Stimulated activated memory B cell treated with anti-CD40 and anti-IgM and Interleukin-4, amounts not matched to agents 10 μg/mL and 1 μg/mL and 100 μg/mL, for 72 hours (primary cell): ENCODE results near the gene DOCK1.

Source experiments
- ATAC-seq: fragments of 150-1000 bp; cut with Tn5 transposase; 2 replicates; pipeline ENCODE4 v1.10.0; 2021
- H3K27ac Mint-ChIP-seq: one replicate; pipeline ENCODE4 v1.8.0; 2022; ENCODE audit warnings: mild to moderate bottlenecking, mixed read lengths
- H3K27me3 Mint-ChIP-seq: one replicate; pipeline ENCODE4 v1.8.0; 2022; ENCODE audit warnings: mixed read lengths
- H3K36me3 Mint-ChIP-seq: one replicate; pipeline ENCODE4 v1.8.0; 2022; ENCODE audit warnings: mixed read lengths
- H3K4me1 Mint-ChIP-seq: one replicate; pipeline ENCODE4 v1.8.0; 2022; ENCODE audit warnings: mixed read lengths
- H3K4me3 Mint-ChIP-seq: one replicate; pipeline ENCODE4 v1.8.0; 2022; ENCODE audit warnings: mild to moderate bottlenecking, moderate library complexity, mixed read lengths
- H3K9me3 Mint-ChIP-seq: one replicate; pipeline ENCODE4 v1.8.0; 2022; ENCODE audit warnings: mixed read lengths

Gene DOCK1

DNA sequence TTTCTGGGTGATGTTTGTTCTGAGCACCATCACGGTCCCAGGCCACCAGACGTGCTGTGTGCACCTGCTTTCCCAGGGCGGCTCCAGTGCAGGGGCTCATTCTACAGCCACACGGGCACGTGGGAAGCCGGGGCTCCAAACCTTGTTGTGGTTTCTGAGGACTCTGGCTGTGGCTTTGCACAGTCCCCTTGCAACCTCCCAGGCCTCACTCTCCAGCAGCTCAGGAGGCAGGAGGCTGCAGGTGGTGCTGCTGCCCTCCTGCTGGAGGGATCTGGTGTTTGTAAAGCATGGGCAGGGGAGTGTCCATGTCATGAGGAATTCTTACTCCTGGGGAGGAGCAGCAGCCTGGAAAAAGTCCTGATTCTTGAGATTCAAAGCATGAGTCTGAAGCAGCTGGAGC, 236.9 kb downstream of the DOCK1 start:
- ATAC-seq, result no peak

DNA sequence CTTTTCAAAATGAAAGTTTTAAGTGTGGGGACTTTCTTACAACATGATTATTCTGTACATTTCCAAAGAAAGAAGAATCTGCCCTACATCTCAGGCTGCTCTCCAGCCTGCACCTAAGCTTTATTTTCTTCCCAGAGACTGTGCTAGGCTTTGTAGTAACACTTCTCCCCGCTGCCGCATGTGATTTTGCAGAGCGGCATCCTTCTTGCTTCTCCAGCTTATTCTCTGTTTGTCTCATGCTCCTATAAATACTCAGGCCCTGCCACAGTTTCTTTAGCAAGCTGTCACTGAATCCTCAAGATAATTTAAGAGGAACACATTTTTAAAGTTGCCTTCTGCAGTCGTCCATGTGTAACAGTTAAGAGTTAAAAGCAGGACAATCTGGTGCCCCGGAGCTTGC, 237.6 kb downstream of the DOCK1 start:
- no peaks in the 10 kb centered on the region for H3K4me1 Mint-ChIP-seq
- peaks cover 6% of the 10 kb centered on the region for H3K9me3 Mint-ChIP-seq
- ATAC-seq, result no peak
- H3K36me3 Mint-ChIP-seq, result no peaks in the 10 kb centered on the region
- no peak overlapping the region for H3K4me3 Mint-ChIP-seq
- no peaks in the 10 kb centered on the region for H3K27me3 Mint-ChIP-seq
- no peak overlapping the region for H3K27ac Mint-ChIP-seq

More for the DNA sequence above, 236.9 kb downstream of the DOCK1 start:
- H3K9me3 Mint-ChIP-seq, result peaks cover 3% of the 10 kb centered on the region
- no peaks in the 10 kb centered on the region for H3K27me3 Mint-ChIP-seq
- H3K4me3 Mint-ChIP-seq, result no peak overlapping the region
- H3K36me3 Mint-ChIP-seq, result no peaks in the 10 kb centered on the region
- no peak overlapping the region for H3K27ac Mint-ChIP-seq
- H3K4me1 Mint-ChIP-seq, result no peaks in the 10 kb centered on the region

DNA sequence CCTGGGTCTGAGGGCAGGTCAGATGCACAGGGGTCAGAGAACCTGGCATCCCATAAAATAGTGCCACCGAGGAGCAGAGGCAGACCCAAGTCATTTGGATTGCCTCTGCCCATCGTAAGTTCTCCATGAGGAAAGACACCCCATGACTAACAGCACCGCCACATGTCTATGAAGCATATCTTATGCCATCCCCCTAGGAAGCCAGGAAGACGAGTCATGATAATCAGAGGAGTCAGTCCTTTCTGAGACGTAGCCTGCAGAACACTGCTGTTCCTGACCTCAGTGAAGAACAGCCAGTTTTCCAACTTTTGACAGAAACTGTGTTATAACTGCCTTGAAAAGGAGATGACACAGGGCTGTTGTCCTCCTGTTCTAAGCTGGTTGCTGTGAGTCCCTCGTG, 239.9 kb downstream of the DOCK1 start:
- peaks cover 6% of the 10 kb centered on the region for H3K9me3 Mint-ChIP-seq
- ATAC-seq, result no peak
- H3K27me3 Mint-ChIP-seq, result no peaks in the 10 kb centered on the region
- H3K4me3 Mint-ChIP-seq, result no peak overlapping the region
- H3K36me3 Mint-ChIP-seq, result no peaks in the 10 kb centered on the region
- no peaks in the 10 kb centered on the region for H3K4me1 Mint-ChIP-seq
- no peak overlapping the region for H3K27ac Mint-ChIP-seq

DNA sequence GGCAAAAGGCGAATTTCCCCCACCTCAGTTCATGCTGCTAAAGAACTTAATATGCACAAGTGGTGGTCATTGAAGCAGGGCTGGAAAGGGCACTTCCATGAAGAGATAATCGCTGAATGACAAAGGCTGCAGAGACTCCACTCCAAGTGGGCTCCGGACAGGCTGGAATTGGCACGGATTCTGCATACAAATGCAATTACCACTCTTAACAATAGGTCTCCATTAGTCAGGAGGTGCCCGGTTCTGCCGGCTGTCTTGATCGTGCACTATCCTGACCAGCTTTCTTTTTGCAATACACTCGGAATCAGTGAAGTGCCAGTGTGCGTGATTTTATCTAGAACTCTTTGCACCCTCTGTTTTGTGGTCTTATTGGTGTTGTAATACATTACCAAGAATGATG, 241.4 kb downstream of the DOCK1 start:
- Mint-ChIP-seq H3K27ac (no peak overlapping the region), H3K36me3 (no peaks in the 10 kb centered on the region), H3K9me3 (peaks cover 3% of the 10 kb centered on the region), H3K4me3 (no peak overlapping the region), H3K27me3 (no peaks in the 10 kb centered on the region), H3K4me1 (no peaks in the 10 kb centered on the region)
- no peak for ATAC-seq

DNA sequence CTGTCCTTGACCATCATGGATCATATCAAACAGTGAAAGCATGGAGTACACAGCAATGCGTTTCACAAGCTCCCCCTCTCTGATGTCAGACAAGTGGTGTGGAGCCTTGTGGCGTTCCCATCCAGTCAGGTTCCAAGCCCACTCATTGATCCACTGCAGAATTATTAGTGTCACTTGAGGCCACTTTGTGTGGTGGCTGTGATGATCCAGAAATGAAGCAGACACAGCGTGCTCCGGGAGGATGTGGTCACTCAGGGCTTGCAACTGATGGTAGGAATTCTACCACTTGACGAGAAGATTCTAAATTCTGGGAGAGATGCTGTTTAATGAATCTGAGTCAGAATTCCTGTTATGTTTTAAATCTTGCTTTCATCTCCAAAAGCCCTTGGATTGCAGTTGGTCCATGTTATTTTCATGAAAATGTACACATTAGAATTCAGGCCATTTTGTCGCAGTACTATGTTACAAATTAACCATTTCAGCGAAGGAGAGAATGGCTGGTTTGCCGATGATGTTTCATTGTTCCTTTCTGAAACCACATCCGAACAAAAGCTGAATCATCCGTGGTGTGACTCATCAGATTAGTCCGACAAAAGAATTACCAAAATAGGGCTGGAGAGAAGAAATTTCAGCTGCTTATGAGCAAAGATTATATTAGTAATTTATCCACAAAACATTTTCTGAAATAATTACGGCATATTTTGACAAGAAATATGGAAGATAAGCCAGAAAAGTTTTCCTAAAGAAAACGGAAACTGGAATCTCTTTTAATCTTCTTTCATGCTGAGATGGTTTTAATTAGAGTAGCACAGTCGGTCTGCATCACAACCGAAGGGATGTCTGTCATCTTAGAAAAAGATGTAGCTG, 243.1 kb downstream of the DOCK1 start:
- H3K27ac Mint-ChIP-seq, result no peak overlapping the region
- peaks cover 3% of the 10 kb centered on the region for H3K9me3 Mint-ChIP-seq
- no peak overlapping the region for H3K4me3 Mint-ChIP-seq
- H3K36me3 Mint-ChIP-seq, result no peaks in the 10 kb centered on the region
- H3K27me3 Mint-ChIP-seq, result no peaks in the 10 kb centered on the region
- no peak for ATAC-seq
- H3K4me1 Mint-ChIP-seq, result no peaks in the 10 kb centered on the region

DNA sequence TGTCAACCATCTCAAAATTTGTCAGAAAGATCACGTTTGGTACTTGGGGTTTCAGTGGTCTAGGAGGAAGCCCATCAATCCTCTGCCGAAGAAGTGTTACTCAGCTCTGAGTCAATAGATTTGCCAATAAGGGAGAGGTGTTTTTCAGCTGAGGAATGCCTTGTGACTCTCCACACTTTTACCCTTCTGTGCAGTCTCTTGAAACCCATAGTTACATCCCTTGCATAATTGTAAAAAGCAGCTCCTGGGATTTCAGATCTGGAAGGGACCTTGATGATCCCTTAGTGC, 243.6 kb downstream of the DOCK1 start:
- Mint-ChIP-seq H3K9me3 (peaks cover 3% of the 10 kb centered on the region), H3K4me3 (no peak overlapping the region), H3K36me3 (no peaks in the 10 kb centered on the region), H3K27ac (no peak overlapping the region), H3K27me3 (no peaks in the 10 kb centered on the region), H3K4me1 (no peaks in the 10 kb centered on the region)
- ATAC-seq, result no peak

DNA sequence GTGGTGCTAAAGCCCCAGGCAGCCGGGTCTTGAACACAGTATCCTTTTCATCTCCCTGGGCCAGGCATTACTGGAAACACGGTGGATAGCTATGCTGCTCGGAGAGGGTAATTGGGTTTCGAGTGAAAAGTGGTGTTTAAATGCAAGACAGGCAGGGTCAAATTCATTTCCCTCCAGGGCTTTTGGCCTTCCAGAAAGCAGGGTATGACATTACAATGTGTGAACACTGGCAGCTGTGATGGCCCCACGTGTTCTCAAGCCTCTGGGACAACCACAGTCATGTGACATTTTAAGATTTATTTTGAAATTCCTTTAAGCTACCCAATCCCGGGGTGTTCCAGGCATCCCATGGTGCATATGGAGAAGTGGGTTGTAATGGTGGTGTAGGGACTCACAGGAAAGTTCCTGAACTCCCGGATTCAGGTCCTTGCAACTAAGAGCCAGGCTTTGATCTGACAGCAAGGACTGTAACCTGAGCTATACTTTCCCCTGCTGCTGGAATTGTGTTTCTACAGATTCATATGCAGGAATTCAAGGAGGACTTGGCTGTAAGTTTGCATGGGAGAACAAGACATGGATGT, 244.4 kb downstream of the DOCK1 start:
- Mint-ChIP-seq H3K36me3 (no peaks in the 10 kb centered on the region), H3K4me1 (no peaks in the 10 kb centered on the region)

DNA sequence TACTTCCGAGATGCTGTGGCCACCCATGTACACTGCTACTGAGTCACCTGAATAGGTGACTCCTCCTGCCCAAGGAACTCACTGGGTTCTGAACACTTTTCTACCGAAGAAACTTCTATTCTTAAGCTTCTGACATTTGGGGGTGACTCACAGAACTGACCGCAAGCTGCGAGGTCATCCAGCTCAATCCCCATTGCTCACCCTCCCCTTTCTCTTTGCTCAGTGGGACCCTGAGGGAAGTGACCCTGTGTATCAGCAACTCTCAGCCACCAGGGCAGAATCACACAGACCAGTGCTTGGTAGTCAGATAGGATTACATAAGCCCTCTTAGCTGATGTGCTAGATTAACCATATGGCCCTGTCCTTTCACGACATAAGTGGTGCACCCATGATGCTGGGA, 244.9 kb downstream of the DOCK1 start:
- no peaks in the 10 kb centered on the region for H3K27me3 Mint-ChIP-seq

More for the DNA sequence above, 244.4 kb downstream of the DOCK1 start:
- H3K4me3 Mint-ChIP-seq, result no peak overlapping the region
- peaks cover 3% of the 10 kb centered on the region for H3K9me3 Mint-ChIP-seq
- ATAC-seq, result no peak
- no peaks in the 10 kb centered on the region for H3K27me3 Mint-ChIP-seq
- H3K27ac Mint-ChIP-seq, result no peak overlapping the region

DNA sequence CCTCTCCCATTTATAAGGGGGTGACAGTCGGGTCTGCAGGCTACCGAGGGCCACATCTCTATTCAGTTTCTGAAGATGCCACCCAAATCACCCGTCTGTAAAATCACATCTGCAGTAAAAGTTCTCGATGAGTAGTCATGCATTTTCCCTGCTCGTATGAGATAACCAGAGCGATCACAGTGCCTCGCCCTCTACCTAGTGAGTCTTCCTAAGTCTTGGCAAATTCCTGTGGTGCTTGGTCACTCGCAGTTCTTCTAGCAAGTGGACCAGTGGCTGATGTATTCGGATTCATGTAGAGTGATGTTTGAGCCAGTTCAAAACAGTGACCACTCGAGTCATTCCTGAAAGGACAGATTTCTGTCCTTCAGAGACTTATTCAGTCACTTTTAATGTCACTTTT, 246.3 kb downstream of the DOCK1 start:
- ATAC-seq, result no peak
- Mint-ChIP-seq H3K4me3 (no peak overlapping the region), H3K9me3 (peaks cover 3% of the 10 kb centered on the region), H3K27ac (no peak overlapping the region), H3K36me3 (no peaks in the 10 kb centered on the region), H3K4me1 (no peaks in the 10 kb centered on the region), H3K27me3 (no peaks in the 10 kb centered on the region)

More for the DNA sequence above, 244.9 kb downstream of the DOCK1 start:
- Mint-ChIP-seq H3K4me1 (no peaks in the 10 kb centered on the region), H3K4me3 (no peak overlapping the region), H3K27ac (no peak overlapping the region), H3K9me3 (peaks cover 3% of the 10 kb centered on the region), H3K36me3 (no peaks in the 10 kb centered on the region)
- ATAC-seq, result no peak

DNA sequence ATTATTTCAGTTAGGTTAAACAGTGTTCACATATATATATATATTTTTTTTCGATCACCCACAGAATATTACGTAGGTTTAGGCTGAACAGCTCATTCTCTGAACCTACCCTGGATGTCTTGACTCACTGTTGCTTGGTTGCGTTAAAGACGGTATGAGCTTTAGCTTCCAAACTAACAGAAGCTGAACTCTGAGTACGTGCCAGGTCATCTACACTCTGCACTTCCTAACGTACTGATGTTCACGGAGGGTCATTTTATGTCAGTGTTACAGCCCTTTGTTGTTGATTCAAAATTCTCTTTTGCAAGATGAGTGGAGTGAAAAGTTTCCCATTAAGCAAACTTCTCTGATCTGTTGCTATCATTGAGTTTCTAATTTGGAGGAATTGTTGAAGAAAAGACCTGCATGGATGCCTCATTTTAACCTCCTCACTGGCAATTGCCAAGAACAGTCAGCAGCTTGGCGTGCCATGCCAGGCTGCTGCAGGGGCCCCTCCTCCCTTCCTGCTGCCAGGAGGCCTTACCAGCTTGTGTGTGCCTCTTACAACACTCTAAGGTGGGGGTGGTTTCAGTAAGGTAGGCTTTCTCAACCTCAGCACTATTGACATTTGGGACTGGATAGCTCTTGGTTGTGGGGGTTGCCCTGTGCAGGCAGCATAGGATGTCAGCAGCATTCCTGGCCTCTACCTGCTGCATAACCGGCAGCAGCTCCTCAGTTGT, 246.9 kb downstream of the DOCK1 start:
- no peaks in the 10 kb centered on the region for H3K27me3 Mint-ChIP-seq

DNA sequence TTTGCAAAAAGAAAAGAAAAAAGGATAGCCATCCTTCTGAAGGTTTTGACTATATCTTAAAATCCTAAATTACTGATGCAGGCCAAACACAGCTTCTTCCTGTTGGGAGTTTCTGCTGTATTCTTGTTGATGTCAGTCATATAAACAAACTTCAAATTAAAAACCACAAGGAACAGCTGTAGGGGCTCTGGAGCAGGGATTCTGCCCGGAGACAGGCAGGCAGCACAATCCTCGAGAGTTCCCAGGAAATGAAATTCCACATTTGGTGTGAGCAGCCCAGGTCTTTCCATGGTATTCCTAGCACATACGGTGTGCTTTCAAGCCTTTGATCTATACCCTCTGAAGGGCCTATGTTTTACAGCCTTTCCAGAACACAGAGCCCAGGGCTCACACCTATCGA, 248.0 kb downstream of the DOCK1 start:
- ATAC-seq, result no peak
- H3K9me3 Mint-ChIP-seq, result no peaks in the 10 kb centered on the region
- H3K27me3 Mint-ChIP-seq, result no peaks in the 10 kb centered on the region
- no peak overlapping the region for H3K4me3 Mint-ChIP-seq
- H3K4me1 Mint-ChIP-seq, result no peaks in the 10 kb centered on the region
- no peaks in the 10 kb centered on the region for H3K36me3 Mint-ChIP-seq
- H3K27ac Mint-ChIP-seq, result no peak overlapping the region

More for the DNA sequence above, 246.9 kb downstream of the DOCK1 start:
- no peak for ATAC-seq
- Mint-ChIP-seq H3K36me3 (no peaks in the 10 kb centered on the region), H3K9me3 (peaks cover 3% of the 10 kb centered on the region), H3K27ac (no peak overlapping the region), H3K4me1 (no peaks in the 10 kb centered on the region), H3K4me3 (no peak overlapping the region)

DNA sequence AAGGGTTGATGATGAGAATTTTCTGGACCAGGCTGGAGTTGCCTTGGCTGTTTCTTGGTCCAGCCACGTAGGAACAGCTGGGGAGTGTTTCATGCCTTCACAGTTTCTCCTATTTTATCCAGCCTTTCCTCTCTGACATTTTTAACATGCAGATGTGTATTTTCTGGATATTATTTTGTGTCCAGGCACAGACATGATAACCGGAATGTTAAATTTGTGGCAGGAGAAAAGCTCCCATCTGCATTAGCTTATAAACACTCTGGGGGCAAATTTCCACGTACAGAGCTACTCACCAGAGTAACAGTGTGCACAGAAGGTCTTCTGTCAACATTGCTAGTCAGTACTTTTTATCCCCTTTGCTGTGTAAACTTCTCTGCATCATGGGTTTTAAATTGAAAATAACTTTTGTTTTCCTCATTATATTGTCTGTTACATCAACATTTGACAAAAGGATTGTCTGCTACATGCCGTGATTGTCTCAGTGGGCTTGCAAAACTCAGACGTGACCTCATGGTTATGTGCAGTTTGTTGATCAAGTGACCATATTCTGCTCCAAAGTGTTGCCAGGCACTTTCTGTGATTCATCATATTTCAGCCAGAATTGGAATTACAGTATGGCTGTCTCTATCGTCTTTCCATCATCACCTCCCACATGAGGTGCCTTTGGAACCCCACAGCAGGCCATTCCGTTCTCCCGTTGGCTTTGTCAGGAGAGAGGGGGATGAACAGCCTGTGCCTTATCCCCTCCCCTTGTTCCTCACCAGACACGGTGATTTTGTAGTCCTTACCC, 249.8 kb downstream of the DOCK1 start:
- ATAC-seq, result no peak
- H3K4me1 Mint-ChIP-seq, result no peaks in the 10 kb centered on the region
- no peaks in the 10 kb centered on the region for H3K9me3 Mint-ChIP-seq
- no peak overlapping the region for H3K4me3 Mint-ChIP-seq
- H3K27me3 Mint-ChIP-seq, result no peaks in the 10 kb centered on the region
- H3K27ac Mint-ChIP-seq, result no peak overlapping the region
- no peaks in the 10 kb centered on the region for H3K36me3 Mint-ChIP-seq

DNA sequence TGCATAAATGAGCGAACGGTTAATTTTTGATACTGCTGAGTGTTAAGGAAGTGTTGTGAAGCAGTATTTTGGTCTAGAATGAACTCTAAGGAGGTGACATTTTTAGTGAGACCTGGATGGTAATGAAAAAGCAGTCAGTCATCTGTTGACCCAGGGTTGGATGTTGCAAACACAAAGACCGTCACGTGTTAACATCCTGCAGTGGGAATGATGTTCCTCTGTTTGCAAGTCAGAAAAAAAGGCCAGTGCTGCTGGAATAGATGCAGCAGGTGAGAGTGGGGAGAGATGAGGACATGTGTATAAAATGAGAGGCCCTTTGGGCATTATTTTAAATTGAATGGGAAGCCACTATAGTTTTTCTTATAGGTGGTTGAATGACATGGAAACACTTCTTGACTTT, 251.9 kb downstream of the DOCK1 start:
- no peak overlapping the region for H3K27ac Mint-ChIP-seq
- no peak overlapping the region for H3K4me3 Mint-ChIP-seq
- H3K36me3 Mint-ChIP-seq, result no peaks in the 10 kb centered on the region
- no peaks in the 10 kb centered on the region for H3K9me3 Mint-ChIP-seq
- ATAC-seq, result no peak
- no peaks in the 10 kb centered on the region for H3K4me1 Mint-ChIP-seq
- no peaks in the 10 kb centered on the region for H3K27me3 Mint-ChIP-seq

DNA sequence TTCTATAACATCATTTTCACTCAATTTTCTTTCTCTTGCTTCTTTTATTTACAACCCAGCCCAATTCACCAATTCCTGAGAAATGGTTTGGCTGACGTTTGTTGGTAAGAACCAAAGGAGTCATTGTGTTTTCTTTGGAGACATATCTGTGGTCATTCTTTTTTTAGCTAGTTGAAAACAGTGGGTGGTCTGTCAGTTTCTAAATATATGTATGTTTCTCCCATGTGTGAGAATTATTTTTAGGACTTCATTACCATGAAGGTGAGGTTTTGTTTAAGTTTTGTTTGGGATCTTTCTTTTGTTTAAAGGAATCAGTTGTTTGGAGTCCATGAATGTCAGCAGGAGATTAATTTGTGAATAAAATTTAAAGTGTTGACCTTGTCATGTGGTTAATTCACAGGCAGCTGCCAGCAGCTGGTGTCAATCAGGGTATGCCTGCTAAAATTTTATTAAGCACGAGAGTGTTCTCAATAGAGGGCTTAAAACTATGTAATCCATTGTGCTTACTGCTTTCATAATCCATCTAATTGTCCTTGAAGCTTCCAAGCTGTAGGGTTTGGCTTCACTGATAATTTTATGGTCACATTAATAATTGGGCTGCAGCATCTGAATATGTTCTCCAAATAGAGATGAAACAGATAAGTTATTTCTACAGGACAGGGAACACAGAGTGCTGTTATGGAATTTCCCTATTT, 252.4 kb downstream of the DOCK1 start:
- no peak for ATAC-seq
- no peaks in the 10 kb centered on the region for H3K4me1 Mint-ChIP-seq
- no peak overlapping the region for H3K4me3 Mint-ChIP-seq
- no peaks in the 10 kb centered on the region for H3K9me3 Mint-ChIP-seq
- no peaks in the 10 kb centered on the region for H3K36me3 Mint-ChIP-seq
- no peaks in the 10 kb centered on the region for H3K27me3 Mint-ChIP-seq
- H3K27ac Mint-ChIP-seq, result no peak overlapping the region

DNA sequence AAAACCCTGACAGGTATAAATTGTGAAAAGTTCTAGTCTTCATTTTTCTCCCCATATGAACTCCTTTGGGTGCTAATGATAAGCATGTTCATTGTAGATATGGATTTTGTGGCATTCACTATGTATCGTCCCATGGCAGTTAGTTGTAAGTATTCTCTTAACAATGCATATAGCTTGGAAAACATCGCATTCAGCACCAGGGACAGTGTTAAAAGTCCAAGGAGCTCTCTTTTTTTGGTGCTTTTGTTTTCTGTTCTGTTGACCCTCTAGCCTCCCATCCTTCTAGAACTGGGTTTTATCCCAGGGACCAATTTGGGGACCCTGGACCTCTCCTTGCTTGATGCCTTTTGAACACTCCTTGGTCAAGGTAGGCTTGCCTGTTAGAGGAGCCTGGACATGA, 253.4 kb downstream of the DOCK1 start:
- Mint-ChIP-seq H3K36me3 (no peaks in the 10 kb centered on the region), H3K9me3 (no peaks in the 10 kb centered on the region), H3K4me1 (no peaks in the 10 kb centered on the region), H3K27me3 (no peaks in the 10 kb centered on the region), H3K4me3 (no peak overlapping the region), H3K27ac (no peak overlapping the region)
- no peak for ATAC-seq
